Spleen (tissue), 7 donors: ENCODE data around the gene TEX44.

Experiments used
- CTCF ChIP-seq, 11 experiments: fragments of 200-600 bp in 7 of 11; fragments of 450-650 bp in 4 of 11; sonication (generic) in 4 of 11; IDR thresholded peaks in 8 of 11; conservative IDR thresholded peaks in 3 of 11; 1 replicate in 7 of 11; 2 replicates in 4 of 11; pipeline versions ENCODE4 v1.4.0 to v1.8.0; 2016 to 2021; ENCODE audit warnings: antibody characterized with exemption in 11 of 11, inconsistent platforms in 4 of 11, mild to moderate bottlenecking in 1 of 11
- POLR2A ChIP-seq, 3 donors: fragments of 450-650 bp; IDR thresholded peaks; one replicate each; pipeline ENCODE4 v1.5.1; 2017; ENCODE audit warnings: antibody characterized with exemption in 3 of 3, mild to moderate bottlenecking in 1 of 3
- POLR2AphosphoS5 ChIP-seq, 3 donors: sonication (generic); formaldehyde crosslinking; IDR thresholded peaks; one replicate each; pipeline ENCODE4 v1.5.1; 2017; ENCODE audit warnings: antibody characterized with exemption in 3 of 3
- donor health status: DM: no; HTN: no; CAD: no; lungs with moderate emphysema.
- donor health status: DM: no; HTN: no; CAD: no.
- donor health status: DM: no; HTN: no; CAD: no.

DNA sequence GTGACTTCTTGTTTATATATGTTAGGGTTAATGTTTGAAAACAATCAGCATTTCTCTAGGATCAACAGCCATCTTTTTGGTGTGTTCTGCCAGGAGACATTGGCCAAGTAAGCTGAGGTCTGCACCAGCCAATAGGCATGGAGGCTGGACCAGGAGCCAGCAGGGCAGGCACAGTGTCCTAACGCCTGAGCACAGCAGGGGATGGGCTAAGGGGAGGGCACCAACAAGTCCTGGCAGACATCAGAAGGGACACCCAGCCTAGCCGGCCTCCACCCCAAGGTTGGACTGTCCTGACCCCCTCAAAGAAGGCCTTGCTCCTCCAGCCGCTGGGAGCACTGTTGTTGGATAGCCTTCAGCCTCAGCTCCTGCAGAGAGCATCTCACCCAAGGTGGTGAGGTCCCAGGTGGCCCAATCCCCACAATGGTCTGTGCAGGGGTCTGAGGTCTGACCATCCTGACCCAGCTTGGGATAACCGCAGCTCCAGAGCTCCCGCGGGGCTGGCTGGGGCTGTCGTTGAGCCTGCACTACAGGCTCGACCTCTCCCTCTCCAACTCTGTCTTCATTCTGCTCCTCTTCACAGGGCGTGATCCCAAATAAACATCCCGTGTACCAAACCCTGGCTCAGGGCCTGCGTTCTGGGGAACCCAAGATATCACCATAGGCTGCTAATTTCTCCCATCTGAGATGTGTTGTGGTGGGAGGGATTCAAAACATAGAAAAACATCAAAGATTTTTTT lies 8.1 kb downstream of the TEX44 start:
- TF ChIP-seq POLR2A (IDR thresholded peaks at IDR 0.05) (no peak), CTCF (IDR thresholded peaks at IDR 0.05 in 8 of 11, conservative IDR thresholded peaks at IDR 0.05 in 3 of 11) (no peak), POLR2AphosphoS5 (IDR thresholded peaks at IDR 0.05) (no peak)
